Measurements from ENCODE around the gene TNNC1. TPM values are rescaled to one million over a fixed set of nuclear protein-coding genes. Genes with fewer than 3 reads are reported as not detected.

TNNC1 gene
- polyA plus RNA-seq, 1 donor from 2014 or later = 2.2 TPM

- H3K4me3 ChIP-seq (ENCODE audit: low read length) = no peak overlapping the region
- no peaks in the 10 kb centered on the region for H3F3A ChIP-seq (ENCODE audit: insufficient read depth, low read length, poor library complexity, severe bottlenecking)
- H3K79me2 ChIP-seq (replicated peaks; ENCODE audit: insufficient read depth, low read length) = no peaks in the 10 kb centered on the region
- H3K27me3 ChIP-seq (ENCODE audit: insufficient read depth, low read depth, low read length) = no peaks in the 10 kb centered on the region
- no peak overlapping the region for H2AFZ ChIP-seq (ENCODE audit: low read depth, low read length)
- H3K4me2 ChIP-seq (ENCODE audit: low read length) = no peak overlapping the region
- H4K20me1 ChIP-seq (ENCODE audit: insufficient read depth) = no peaks in the 10 kb centered on the region
- no peak overlapping the region for H3K9ac ChIP-seq (ENCODE audit: low read length)
- H3K9me3 ChIP-seq (ENCODE audit: low read length) = no peaks in the 10 kb centered on the region
- H3K36me3 ChIP-seq (ENCODE audit: insufficient read depth, low read length) = peaks cover 7% of the 10 kb centered on the region
- H3K9me2 ChIP-seq (ENCODE audit: insufficient read depth, low read length) = no peaks in the 10 kb centered on the region
- H3K27ac ChIP-seq (ENCODE audit: low read length) = no peak overlapping the region
- no peak for TF ChIP-seq SMC3 (conservative IDR thresholded peaks at IDR 0.05; ENCODE audit: poor library complexity)
- no peak for TF ChIP-seq CTCF (IDR thresholded peaks at IDR 0.05; ENCODE audit: poor library complexity, severe bottlenecking)
- no peak for TF ChIP-seq RAD21 (conservative IDR thresholded peaks at IDR 0.05)
- TF ChIP-seq TAF1 (IDR thresholded peaks at IDR 0.05; ENCODE audit: low read depth) = no peak
- no peak for TF ChIP-seq EP300 (conservative IDR thresholded peaks at IDR 0.05; ENCODE audit: poor library complexity, severe bottlenecking)
- TF ChIP-seq EZH2 (IDR thresholded peaks at IDR 0.05; ENCODE audit: borderline replicate concordance, insufficient read depth, low read length, poor library complexity, severe bottlenecking) = no peak
- TF ChIP-seq POLR2AphosphoS5 (IDR thresholded peaks at IDR 0.05) = no peak
- TF ChIP-seq MXI1 (conservative IDR thresholded peaks at IDR 0.05; ENCODE audit: poor library complexity, severe bottlenecking) = no peak
- TF ChIP-seq REST (IDR thresholded peaks at IDR 0.05; ENCODE audit: borderline replicate concordance) = no peak
Observed at GRCh38 chr3:52401551-52401950, 52.3 kb downstream of the TNNC1 start.

Other genes starting within 250 kb of the TNNC1 start
- gene TLR9, start 228.4 kb downstream of the TNNC1 start, polyA plus RNA-seq = not detected in 2 replicates
- gene TWF2, start 214.9 kb downstream of the TNNC1 start, polyA plus RNA-seq = 58.5 and 61.7 TPM in 2 replicates
- 1.1 and 1.6 TPM in 2 replicates for gene PPM1M, start 208.3 kb downstream of the TNNC1 start, polyA plus RNA-seq
- 151 and 163 TPM in 2 replicates for gene WDR82, start 175.4 kb downstream of the TNNC1 start, polyA plus RNA-seq
- 5.0 and 5.8 TPM in 2 replicates for gene GLYCTK, start 166.2 kb downstream of the TNNC1 start, polyA plus RNA-seq
- gene DNAH1, start 137.7 kb downstream of the TNNC1 start, polyA plus RNA-seq = 5.4 and 6.0 TPM in 2 replicates
- gene BAP1, start 44.0 kb downstream of the TNNC1 start, polyA plus RNA-seq = 107 and 142 TPM in 2 replicates
- gene PHF7, start 43.4 kb downstream of the TNNC1 start, polyA plus RNA-seq = 8.8 and 11.5 TPM in 2 replicates
- gene SEMA3G, start 8.9 kb downstream of the TNNC1 start, polyA plus RNA-seq = not detected in 2 replicates
- gene NISCH, start 1.6 kb upstream of the TNNC1 start, polyA plus RNA-seq = 88.9 and 107 TPM in 2 replicates
- gene STAB1, start 41.3 kb upstream of the TNNC1 start, polyA plus RNA-seq = 0.28 and 0.50 TPM in 2 replicates
- gene NT5DC2, start 79.8 kb upstream of the TNNC1 start, polyA plus RNA-seq = 35.1 and 46.7 TPM in 2 replicates
- 5.2 and 20.5 TPM in 2 replicates for gene UQCC5, start 82.6 kb upstream of the TNNC1 start, polyA plus RNA-seq
- gene PBRM1, start 231.9 kb upstream of the TNNC1 start, polyA plus RNA-seq = 64.4 and 66.6 TPM in 2 replicates
- gene GNL3, start 232.0 kb upstream of the TNNC1 start, polyA plus RNA-seq = 133 and 151 TPM in 2 replicates

Measured in neural cell (in vitro differentiated cells).